ENCODE data around the gene DPEP1.

Gene DPEP1

DNA sequence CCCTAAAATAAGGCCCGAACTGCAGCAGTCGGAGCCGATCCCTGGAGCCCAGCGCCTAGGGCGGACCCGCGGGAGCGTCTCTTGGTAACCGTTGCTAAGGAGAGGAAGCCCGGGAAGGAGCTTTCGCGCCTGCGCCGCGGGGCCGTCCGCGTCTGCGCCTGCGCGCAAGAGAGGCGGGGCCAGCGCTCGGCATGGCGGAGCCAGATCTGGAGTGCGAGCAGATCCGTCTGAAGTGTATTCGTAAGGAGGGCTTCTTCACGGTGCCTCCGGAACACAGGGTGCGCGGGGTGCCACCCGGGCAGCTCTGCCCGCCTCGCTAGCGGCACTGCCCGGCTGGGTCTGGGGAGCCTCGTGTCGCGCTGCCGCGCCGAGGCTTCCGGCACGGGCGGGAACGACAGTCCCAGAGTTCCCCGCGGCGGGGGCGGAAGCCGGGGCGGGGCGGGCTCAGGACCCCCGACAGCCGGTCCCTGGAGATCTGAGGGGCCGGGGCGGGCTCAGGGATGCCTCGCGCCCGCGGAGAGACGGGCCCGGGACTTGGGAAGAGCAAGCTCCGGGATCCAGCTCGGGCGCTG is 73.2 kb downstream of the DPEP1 start, which contains the start of gene CDK10:
Gene CDK10 (plus strand): TSS at position 170 of the 572 bp plus-strand sequence. CDS start 22 bp downstream, at position 192.
- peaks cover 19% of the 10 kb centered on the region for H3K4me1 Mint-ChIP-seq (ENCODE audit: low read depth)
- peak within 1 kb of the TSS; percentile 89 for H3K4me3 Mint-ChIP-seq
- peak within 1 kb of the TSS; percentile 96 for H3K27ac Mint-ChIP-seq
- H3K27me3 Mint-ChIP-seq, result no peaks in the 10 kb centered on the region
- peak; percentile 97 for DNase-seq
- H3K36me3 Mint-ChIP-seq (ENCODE audit: low read depth), result peaks cover 55% of the 10 kb centered on the region
- no peaks in the 10 kb centered on the region for H3K9me3 Mint-ChIP-seq

GRCh38 chr16:89687092-89687940 is 73.9 kb downstream of the DPEP1 start:
- Mint-ChIP-seq H3K9me3 (no peaks in the 10 kb centered on the region), H3K4me3 (peak overlapping the region; percentile 89), H3K27me3 (no peaks in the 10 kb centered on the region), H3K27ac (peak overlapping the region; percentile 96), H3K36me3 (ENCODE audit: low read depth) (peaks cover 60% of the 10 kb centered on the region), H3K4me1 (ENCODE audit: low read depth) (peaks cover 19% of the 10 kb centered on the region)
- DNase-seq, result no peak

All from activated T-cell treated with anti-CD3 and anti-CD28 coated beads, Interleukin-2, amount 50 U/mL, for 24 hours (primary cell).